Testis (tissue), 2 donors: ENCODE data around the gene IGFBP3.

ENCODE experiments used
- POLR2A ChIP-seq: fragments of 450-650 bp; IDR thresholded peaks from one replicate; pipeline ENCODE4 v1.6.1; 2017; ENCODE audit warnings: antibody characterized with exemption, mild to moderate bottlenecking, moderate library complexity
- TF ChIP-seq, protein P1 (sequence below), 3 experiments: fragments of 450-650 bp in 2 of 3; fragments of 200-600 bp in 1 of 3; sonication (generic) in 1 of 3; IDR thresholded peaks; one replicate each; pipeline ENCODE4 v1.5.1; 2016 to 2019; ENCODE audit warnings: antibody characterized with exemption in 3 of 3, mild to moderate bottlenecking in 2 of 3, moderate library complexity in 1 of 3

DNA sequence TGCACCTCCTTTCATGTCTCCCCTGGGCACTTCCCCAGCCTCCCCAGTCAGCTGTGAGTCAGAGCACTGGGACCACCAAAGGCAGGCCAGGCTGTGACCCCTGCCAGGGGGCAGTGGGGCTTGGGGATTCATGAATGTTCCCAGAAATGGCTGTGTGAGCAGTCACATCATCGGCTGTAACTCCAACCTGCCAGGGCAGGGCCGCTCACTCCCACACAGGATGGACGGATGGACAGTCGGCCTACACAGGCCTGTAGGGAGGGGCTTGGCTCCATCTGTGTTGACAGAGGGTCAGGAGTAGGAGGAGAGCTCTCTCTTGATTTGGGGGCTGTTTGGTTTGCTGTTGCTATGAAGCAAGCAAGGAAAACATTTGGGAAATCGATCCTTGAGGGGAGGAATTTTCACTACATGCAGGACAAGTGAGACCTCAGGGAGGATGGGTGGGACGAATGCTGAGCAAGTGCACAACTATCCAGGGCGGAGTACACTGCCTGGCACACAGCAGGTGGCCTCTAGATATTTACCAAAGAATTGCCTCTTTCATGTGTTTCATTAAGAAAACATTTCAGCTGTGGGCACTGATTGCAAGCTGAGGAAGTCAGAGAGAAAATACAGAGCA, 35.7 kb downstream of the IGFBP3 start:
- TF ChIP-seq, protein P1, sequence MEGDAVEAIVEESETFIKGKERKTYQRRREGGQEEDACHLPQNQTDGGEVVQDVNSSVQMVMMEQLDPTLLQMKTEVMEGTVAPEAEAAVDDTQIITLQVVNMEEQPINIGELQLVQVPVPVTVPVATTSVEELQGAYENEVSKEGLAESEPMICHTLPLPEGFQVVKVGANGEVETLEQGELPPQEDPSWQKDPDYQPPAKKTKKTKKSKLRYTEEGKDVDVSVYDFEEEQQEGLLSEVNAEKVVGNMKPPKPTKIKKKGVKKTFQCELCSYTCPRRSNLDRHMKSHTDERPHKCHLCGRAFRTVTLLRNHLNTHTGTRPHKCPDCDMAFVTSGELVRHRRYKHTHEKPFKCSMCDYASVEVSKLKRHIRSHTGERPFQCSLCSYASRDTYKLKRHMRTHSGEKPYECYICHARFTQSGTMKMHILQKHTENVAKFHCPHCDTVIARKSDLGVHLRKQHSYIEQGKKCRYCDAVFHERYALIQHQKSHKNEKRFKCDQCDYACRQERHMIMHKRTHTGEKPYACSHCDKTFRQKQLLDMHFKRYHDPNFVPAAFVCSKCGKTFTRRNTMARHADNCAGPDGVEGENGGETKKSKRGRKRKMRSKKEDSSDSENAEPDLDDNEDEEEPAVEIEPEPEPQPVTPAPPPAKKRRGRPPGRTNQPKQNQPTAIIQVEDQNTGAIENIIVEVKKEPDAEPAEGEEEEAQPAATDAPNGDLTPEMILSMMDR (IDR thresholded peaks at IDR 0.05) = no peak
- TF ChIP-seq POLR2A = no peak
